NCI-H774 (cell line): ENCODE results near the gene RPL37.
"Not testable (repeated sequence)": the region's sequence is repeated elsewhere in the genome, so short reads cannot be mapped to it uniquely, and the experiment has no call there.

Source experiments
- DNase-seq: peaks from one replicate; lab custom pipeline; 2025; lab: John Stamatoyannopoulos, UW

The RPL37 gene

GRCh38 chr5:40833712-40834229 is 1.3 kb downstream of the RPL37 start:
- DNase-seq = no peak

DNA sequence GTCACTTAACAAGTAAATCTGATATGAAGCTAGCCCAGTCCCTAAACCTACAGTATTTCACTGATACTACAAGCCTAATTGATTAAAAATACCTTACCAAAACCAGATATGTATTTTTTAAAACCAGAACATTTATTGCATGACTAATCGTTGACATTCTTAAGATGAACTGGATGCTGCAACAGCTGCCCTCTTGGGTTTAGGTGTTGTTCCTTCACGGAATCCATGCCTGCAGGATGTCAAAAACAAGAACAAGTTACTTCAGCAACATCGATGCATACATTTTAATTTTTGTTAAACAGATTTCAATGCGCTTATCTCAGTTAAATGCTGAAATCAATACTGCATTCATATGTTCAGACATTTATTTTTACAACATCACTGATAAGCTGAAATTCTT is 2.7 kb downstream of the RPL37 start:
- no peak for DNase-seq

DNA sequence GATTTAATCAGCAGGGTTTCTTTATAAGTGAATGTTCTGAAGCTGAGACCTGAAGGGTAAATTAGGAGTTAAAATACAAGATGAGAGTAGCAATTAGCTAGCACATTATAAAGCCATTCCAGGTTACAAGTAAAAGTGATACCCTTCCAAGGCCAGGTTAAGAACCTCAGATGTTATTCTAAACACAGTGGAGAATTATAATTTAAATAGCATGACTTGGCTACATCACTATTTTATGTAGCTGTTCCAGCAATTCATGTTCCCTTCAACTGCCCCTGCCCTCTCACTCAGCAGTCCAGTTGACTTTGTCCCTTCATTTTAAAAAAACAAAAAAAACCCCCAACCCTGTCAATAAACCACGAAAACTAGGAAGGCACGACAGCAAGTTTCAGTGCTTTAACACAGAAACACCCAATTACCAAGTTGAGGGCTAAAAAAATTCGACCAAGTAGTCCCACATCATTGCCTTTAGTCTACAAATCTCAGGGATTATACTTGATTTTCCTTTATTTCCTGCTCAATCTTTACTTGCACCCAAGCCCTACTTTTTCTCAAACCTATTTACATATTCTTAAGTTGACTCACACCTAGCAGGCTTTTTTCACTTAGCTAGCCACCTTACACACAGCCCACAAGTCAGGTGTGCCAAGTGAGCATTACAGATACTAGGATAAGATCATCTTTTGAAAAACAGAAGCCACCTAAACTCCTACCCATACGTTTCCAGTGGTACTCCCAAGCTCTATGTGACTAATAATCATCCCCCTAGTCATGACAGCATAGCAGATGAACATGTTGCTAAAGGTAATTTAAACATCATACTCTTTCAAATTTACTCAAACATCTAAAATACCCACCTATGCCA is 3.4 kb downstream of the RPL37 start:
- DNase-seq = no peak

DNA sequence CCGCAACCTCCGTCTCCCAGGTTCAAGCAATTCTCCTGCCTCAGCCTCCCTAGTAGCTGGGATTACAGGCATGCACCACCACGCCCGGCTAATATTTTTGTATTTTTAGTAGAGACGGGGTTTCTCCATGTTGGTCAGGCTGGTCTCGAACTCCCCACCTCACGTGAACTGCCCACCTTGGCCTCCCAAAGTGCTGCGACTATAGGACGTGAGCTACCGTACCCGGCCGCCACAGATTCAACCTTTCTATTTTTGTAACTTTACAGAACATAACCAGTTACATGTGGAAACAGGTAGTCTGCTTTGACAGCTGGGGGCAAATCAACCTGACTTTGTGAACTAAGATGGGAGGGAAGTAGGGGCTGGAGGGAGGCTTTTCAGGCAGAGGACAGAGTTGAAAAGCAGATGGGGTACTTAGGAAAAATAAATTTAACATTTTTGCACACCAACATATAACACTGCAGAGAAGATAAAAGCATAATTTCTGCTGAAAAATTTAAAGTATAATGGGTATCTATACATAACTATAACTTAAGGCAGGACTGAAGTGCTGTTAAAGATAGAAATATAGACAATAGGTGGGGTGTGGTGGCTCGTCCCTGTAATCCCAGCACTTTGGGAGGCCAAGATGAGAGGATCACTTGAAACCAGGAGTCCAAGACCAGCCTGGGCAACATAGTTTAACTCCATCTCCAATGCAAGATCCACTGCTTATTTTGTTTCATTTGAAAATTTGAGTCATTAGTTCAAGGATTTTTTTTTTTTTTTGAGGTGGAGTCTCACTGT is 5.1 kb downstream of the RPL37 start:
- no peak for DNase-seq

DNA sequence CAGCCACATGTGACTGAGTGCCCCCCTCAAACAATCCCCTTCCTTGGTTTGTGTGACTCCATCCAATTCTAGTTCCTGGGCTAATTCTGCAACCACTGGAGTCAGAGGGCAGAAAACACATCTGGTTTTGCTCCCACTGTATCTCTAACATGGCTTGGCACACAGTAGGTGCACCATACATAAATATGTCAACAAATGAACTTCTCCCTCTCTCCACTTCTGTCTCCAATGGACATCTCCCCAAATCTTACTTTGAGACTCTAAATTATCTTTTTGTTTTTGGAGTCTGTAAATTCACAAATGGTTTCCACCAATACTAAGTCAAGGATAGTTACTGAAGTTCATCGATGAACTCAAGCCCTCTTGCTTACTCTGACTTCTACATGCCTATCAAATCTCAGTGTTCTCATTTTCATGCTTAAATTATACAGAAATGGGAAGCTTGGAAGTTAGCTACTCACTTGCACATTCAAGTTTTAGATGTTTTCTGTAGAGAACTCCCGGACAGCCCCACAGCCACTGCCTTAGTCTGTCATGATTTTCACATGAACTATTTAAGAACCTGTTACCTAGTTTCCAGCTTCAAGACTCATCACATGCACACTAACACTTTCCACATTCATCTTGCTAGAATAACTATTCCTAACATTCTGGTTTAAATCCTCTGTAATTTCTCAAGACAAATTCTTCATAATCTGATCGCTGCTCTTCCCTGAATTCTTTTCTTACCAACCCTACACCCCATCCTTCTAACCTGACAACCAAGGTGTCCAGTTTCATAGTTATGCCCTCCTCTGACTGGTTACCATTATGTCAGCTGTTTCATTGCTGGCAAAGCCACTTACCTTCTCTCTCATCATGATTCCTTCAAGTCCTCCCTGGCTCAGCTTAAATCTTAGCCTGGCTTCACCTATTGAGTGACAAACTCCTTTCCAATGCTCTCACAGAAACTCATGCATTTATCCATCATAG is 6.0 kb downstream of the RPL37 start:
- no peak for DNase-seq

DNA sequence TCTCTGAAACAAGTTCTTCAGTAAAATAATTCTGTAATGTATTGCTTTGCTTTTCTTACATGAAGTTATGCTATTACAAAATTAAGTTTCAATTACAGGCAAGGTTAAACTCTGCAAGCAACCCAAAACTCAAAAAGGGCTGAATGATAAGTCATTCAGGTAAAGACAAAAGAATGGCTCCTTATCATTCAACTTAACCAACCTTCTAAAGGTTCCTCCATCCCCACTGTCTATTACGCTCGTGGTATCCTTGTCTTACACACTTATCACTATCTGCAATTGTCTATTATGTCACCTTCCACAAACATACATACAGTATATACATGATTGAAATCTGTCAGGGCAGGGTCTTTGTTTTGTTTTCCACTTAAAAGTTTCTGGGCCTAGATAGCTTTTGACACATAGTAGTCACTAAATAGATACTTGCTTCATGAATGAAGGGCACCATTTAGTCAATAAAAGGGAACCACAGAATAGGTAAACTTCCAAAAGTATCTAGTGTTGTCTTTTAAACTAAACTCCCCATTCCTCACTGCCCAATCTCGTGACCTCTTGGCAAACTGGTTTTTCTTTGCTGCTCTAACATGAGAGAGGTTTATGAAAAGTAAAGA is 6.9 kb downstream of the RPL37 start:
- DNase-seq = no peak

DNA sequence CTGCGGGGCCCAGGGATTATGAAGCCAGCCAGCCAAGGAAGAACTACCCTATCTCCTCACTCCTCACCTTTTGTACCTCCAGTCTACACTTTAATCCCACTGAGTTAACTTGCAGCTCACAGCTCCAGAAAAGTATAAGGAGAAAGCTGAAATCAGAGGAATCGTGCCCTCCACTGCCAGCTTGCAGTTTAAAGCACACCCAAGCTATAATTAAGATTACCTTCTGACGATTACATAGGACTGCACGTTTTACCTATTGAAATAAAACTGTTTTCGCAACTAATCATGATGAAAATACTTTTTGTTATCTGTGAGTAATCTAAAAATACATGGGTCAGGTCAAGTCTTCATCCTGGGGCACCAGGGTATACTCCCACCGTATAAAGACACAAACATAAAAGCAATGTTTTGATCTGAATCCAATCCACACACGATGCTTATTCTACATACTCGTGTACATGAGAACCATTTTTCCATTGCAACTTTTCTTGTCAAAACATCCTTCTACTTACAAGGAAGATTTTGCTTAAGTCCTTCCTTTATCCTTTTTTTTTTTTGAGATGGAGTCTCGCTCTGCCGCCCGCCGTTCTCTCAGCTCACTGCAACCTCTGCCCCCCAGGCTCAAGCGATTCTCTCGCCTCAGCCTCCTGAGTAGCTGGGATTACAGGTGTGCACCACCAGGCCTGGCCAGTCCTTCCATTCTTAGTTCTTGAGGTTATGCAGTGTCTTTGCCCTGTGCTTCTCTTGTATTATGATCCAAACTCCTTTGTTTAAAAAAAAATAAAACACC is 7.6 kb downstream of the RPL37 start:
- no peak for DNase-seq

DNA sequence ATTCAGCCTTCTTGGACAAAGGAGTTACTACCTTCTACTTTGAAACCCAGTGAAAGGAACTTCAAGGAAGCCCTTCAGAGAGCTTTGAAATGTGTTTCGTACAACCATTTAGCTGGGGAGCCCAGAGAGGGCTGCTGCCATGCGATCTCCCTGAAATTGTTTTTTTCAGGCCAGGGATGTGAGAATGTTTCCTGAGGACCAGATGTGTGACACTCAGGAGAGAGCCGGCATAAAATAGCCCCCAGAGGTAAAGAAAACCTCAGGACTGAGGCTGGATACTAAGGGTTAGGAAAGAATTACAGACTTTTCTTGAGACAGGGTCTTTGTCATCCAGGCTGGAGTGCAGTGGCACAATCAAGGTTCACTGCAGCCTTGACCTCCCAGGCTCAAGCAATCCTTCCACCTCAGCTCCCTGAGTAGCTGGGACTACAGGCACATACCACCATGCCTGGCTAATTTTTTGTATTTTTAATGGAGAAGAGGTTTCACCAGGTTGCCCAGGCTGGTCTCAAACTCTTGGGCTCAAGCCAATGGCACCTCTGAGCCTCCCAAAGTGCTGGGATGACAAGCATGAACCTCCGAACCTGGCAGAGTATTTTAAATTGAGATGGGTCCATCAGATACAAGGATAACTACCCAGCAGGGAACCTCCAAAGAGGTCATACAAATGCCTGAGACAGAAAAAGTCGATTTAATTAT is 8.4 kb downstream of the RPL37 start:
- DNase-seq = no peak

- DNase-seq = not testable (repeated sequence)
These were observed 9.5 kb downstream of the RPL37 start for GRCh38 chr5:40825461-40826043.

GRCh38 chr5:40823459-40823858 is 11.6 kb downstream of the RPL37 start:
- DNase-seq = no peak

GRCh38 chr5:40813698-40814281 is 21.2 kb downstream of the RPL37 start:
- DNase-seq = no peak

DNA sequence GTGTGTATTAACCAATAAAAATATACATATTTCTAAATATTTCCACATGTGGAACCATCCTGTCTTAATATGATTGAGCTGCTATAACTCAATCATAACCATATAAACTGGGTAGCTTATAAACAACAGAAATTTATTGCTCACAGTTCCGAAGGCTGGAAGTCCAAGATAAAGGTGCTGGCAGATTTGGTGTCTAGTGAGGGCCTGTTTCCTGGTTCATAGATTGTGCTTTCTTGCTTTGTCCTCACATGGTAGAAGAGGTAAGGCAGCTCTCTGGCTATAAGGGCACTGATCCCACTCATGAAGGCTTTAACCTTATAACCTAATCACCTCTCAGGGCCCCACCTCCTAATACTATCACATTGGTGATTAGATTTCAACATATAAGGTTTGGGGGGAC is 22.9 kb downstream of the RPL37 start:
- no peak for DNase-seq

DNA sequence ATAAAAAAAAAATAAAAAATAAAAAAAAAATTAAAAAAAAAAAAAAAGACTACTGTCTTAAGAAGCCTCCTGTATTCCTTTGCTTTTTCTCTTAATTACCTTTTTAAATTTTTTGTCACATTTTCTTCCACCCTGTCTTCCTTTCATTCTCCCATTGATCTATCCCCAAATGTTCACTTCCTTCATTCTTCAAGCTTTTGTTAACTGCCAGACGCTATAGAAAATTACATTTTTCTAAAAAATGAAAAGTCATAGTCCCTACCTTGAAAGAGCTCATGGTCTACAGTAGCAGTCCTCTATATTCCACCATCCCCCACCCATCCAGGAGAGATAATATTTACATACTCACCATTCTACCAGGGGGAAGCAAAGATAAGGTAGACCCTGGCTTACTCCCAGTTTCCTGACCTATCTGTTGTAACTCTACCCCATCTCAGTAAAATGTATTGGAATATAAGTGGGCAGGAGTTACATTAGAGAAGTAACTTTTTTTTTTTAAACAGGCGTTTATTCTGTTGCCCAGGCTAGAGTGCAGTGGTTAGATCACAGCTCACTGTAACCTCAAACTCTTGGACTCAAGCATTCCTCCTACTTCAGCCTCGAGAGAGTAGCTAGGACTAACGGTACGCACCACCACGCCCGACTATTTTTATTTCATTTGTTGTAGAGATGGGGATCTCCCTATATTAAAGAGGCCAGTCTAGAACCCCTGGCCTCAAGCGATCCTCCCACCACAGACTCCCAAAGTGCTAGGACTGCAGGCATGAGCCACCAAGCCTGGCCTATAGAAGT is 33.1 kb downstream of the RPL37 start:
- DNase-seq = no peak

- DNase-seq = no peak
These were observed 35.8 kb downstream of the RPL37 start for GRCh38 chr5:40799258-40799657.

GRCh38 chr5:40798801-40799210 is 36.2 kb downstream of the RPL37 start:
- no peak for DNase-seq

GRCh38 chr5:40798012-40798800 is 36.8 kb downstream of the RPL37 start, which contains the start of gene PRKAA1:
Gene PRKAA1, minus strand, starts transcription at chr5:40798374. Its CDS starts 185 bp downstream, at chr5:40798189.
- peak; percentile 93 for DNase-seq

GRCh38 chr5:40797273-40798011 is 37.6 kb downstream of the RPL37 start:
- peak; percentile 67 for DNase-seq
